GM23248 (cell line): ENCODE results near the gene IL17RE. TPM values are rescaled to one million over a fixed set of nuclear protein-coding genes. Genes with fewer than 3 reads are reported as not detected.
"Not testable (repeated sequence)": the region's sequence is repeated elsewhere in the genome, so short reads cannot be mapped to it uniquely, and the experiment has no call there.

Source experiments
- DNase-seq: peaks from one replicate; pipeline ENCODE4 v3.0.0-alpha.2; 2015
- H2AFZ ChIP-seq: fragments of 200-600 bp; sonication (generic); 2 replicates; pipeline ENCODE4 v1.6.1; 2016; ENCODE audit warnings: antibody characterized with exemption
- H3F3A ChIP-seq: fragments of 200-600 bp; sonication (generic); 2 replicates; pipeline ENCODE4 v1.6.1; 2016; ENCODE audit warnings: mild to moderate bottlenecking, antibody characterized with exemption, mixed run types; ENCODE audit not compliant: insufficient read depth
- H3K27ac ChIP-seq: fragments of 200-600 bp; sonication (generic); 2 replicates; pipeline ENCODE4 v1.5.1; 2016; ENCODE audit warnings: mild to moderate bottlenecking
- H3K27me3 ChIP-seq: fragments of 200-600 bp; sonication (generic); replicated peaks from 2 replicates; pipeline ENCODE4 v1.6.1; 2016; ENCODE audit warnings: mild to moderate bottlenecking; ENCODE audit not compliant: insufficient read depth
- H3K36me3 ChIP-seq: fragments of 200-600 bp; sonication (generic); 2 replicates; pipeline ENCODE4 v1.6.1; 2016; ENCODE audit warnings: low read depth, mild to moderate bottlenecking
- H3K4me1 ChIP-seq: fragments of 200-600 bp; sonication (generic); 2 replicates; pipeline ENCODE4 v1.6.1; 2016; ENCODE audit warnings: mild to moderate bottlenecking; ENCODE audit not compliant: insufficient read depth
- H3K4me2 ChIP-seq: fragments of 200-600 bp; sonication (generic); one replicate; pipeline ENCODE4 v1.6.1; 2016; ENCODE audit warnings: mild to moderate bottlenecking; ENCODE audit not compliant: unreplicated experiment
- H3K4me3 ChIP-seq: fragments of 200-600 bp; sonication (generic); 2 replicates; pipeline ENCODE4 v1.5.1; 2016; ENCODE audit warnings: mild to moderate bottlenecking
- H3K79me2 ChIP-seq: fragments of 200-600 bp; sonication (generic); 2 replicates; pipeline ENCODE4 v1.6.1; 2016; ENCODE audit warnings: mild to moderate bottlenecking; ENCODE audit not compliant: insufficient read depth
- H3K9ac ChIP-seq: fragments of 200-600 bp; sonication (generic); 2 replicates; pipeline ENCODE4 v1.6.1; 2016; ENCODE audit warnings: mild to moderate bottlenecking
- H3K9me2 ChIP-seq: fragments of 200-600 bp; sonication (generic); 2 replicates; pipeline ENCODE4 v1.6.1; 2016; ENCODE audit warnings: mixed run types, mild to moderate bottlenecking, moderate library complexity; ENCODE audit not compliant: insufficient read depth
- H3K9me3 ChIP-seq: fragments of 200-600 bp; sonication (generic); one replicate; pipeline ENCODE4 v1.6.1; 2017; ENCODE audit warnings: low read depth
- H4K20me1 ChIP-seq: fragments of 200-600 bp; sonication (generic); 2 replicates; pipeline ENCODE4 v1.6.0; 2016; ENCODE audit not compliant: insufficient read depth
- EZH2 ChIP-seq: fragments of 200-600 bp; sonication (generic); IDR thresholded peaks from 2 replicates; pipeline ENCODE4 v1.6.1; 2018; ENCODE audit warnings: antibody characterized with exemption, mild to moderate bottlenecking; ENCODE audit not compliant: insufficient read depth, poor library complexity, severe bottlenecking
- EZH2phosphoT487 ChIP-seq: fragments of 200-600 bp; sonication (generic); IDR thresholded peaks from 2 replicates; pipeline ENCODE4 v1.6.1; 2018; ENCODE audit warnings: antibody characterized with exemption, moderate library complexity, mild to moderate bottlenecking, low read depth; ENCODE audit not compliant: insufficient read depth
- WGBS, 2 experiments: methylation state at CpG; one replicate each; pipeline ENCODE4 v1.1.6; 2015 to 2017; ENCODE audit warnings: low lambda C conversion rate in 2 of 2, low coverage in 1 of 2; ENCODE audit errors: missing lambda C conversion rate in 2 of 2; 5-methylcytosine and 5-hydroxymethylcytosine counted together
- in situ Hi-C: fragments of 300-500 bp; cut with MboI; formaldehyde crosslinking; loops from 2 replicates; pipeline ENCODE4 v1.15.0; 2020
- polyA plus RNA-seq: library from polyadenylated mRNA; unstranded; fragments of >200 nt; fragmentation: Nextera tagmentation; extraction: Ambion mirVana; gene quantifications from 2 replicates; pipeline ENCODE4 v1.2.1, GENCODE V29; 2016
- total RNA-seq: library from RNA; depleted of rRNA; stranded (reverse); fragments of >200 nt; shearing (Covaris generic); gene quantifications from 2 replicates; pipeline ENCODE4 v1.2.3, GENCODE V29; 2014

Gene IL17RE
- total and polyA plus RNA-seq, 2 experiments from 2014 or later = 0.24 to 5.5 TPM

- DNase-seq = peak; percentile 61
- Histone ChIP-seq H3F3A (no peaks in the 10 kb centered on the region), H3K36me3 (no peaks in the 10 kb centered on the region), H3K9me2 (no peaks in the 10 kb centered on the region), H3K4me3 (no peak overlapping the region), H3K27me3 (no peaks in the 10 kb centered on the region), H2AFZ (no peak overlapping the region), H3K27ac (no peak overlapping the region), H3K4me1 (no peaks in the 10 kb centered on the region), H3K4me2 (no peak overlapping the region), H4K20me1 (no peaks in the 10 kb centered on the region), H3K9me3 (no peaks in the 10 kb centered on the region), H3K9ac (no peak overlapping the region), H3K79me2 (no peaks in the 10 kb centered on the region)
- 71 to 72% methylated on average over 16 of the region's 16 CpGs for WGBS, 2 experiments
- TF ChIP-seq EZH2 (no peak), EZH2phosphoT487 (no peak)
- in situ Hi-C loops = no loop called here
These were observed 38.3 kb upstream of the IL17RE start for GRCh38 chr3:9864200-9864927.

- H3K4me3 ChIP-seq, H4K20me1 ChIP-seq, H3K9ac ChIP-seq, H3K79me2 ChIP-seq, H3K9me2 ChIP-seq, in situ Hi-C loops, H2AFZ ChIP-seq, H3K4me2 ChIP-seq, H3K9me3 ChIP-seq, H3K27ac ChIP-seq, H3K36me3 ChIP-seq, H3K27me3 ChIP-seq, H3K4me1 ChIP-seq, DNase-seq, H3F3A ChIP-seq: not testable (repeated sequence)
- WGBS, 2 experiments = 83 to 89% methylated on average over 10 of the region's 10 CpGs
These were observed 37.5 kb upstream of the IL17RE start for GRCh38 chr3:9865125-9865637.

GRCh38 chr3:9866639-9867038 is 36.0 kb upstream of the IL17RE start:
- Histone ChIP-seq H3K36me3 (no peaks in the 10 kb centered on the region), H3K27me3 (no peaks in the 10 kb centered on the region), H3K9me2 (no peaks in the 10 kb centered on the region), H3K4me1 (peaks cover 4% of the 10 kb centered on the region; the same call in 1 of the 2 replicates), H3K9ac (no peak overlapping the region), H3K4me3 (no peak overlapping the region), H3K27ac (no peak overlapping the region), H4K20me1 (no peaks in the 10 kb centered on the region), H3F3A (no peaks in the 10 kb centered on the region), H3K4me2 (no peak overlapping the region), H2AFZ (no peak overlapping the region), H3K79me2 (no peaks in the 10 kb centered on the region), H3K9me3 (no peaks in the 10 kb centered on the region)
- no peak for TF ChIP-seq EZH2
- no peak for TF ChIP-seq EZH2phosphoT487
- WGBS, 2 experiments = 89 to 99% methylated on average over 8 of the region's 8 CpGs
- no peak for DNase-seq
- in situ Hi-C loops = no loop called here

GRCh38 chr3:9867106-9867505 is 35.5 kb upstream of the IL17RE start:
- 82 to 85% methylated on average over 12 of the region's 12 CpGs for WGBS, 2 experiments
- in situ Hi-C loops = no loop called here
- no peaks in the 10 kb centered on the region for H3K9me3 ChIP-seq

More at GRCh38 chr3:9867106-9867505, 35.5 kb upstream of the IL17RE start:
- H3K79me2 ChIP-seq = no peaks in the 10 kb centered on the region
- H3F3A ChIP-seq = no peaks in the 10 kb centered on the region
- H3K4me3 ChIP-seq = no peak overlapping the region
- no peak overlapping the region for H2AFZ ChIP-seq
- H3K4me1 ChIP-seq = peaks cover 4% of the 10 kb centered on the region; the same call in 1 of the 2 replicates
- no peaks in the 10 kb centered on the region for H3K27me3 ChIP-seq
- H3K9ac ChIP-seq = no peak overlapping the region
- no peaks in the 10 kb centered on the region for H3K36me3 ChIP-seq
- no peaks in the 10 kb centered on the region for H3K9me2 ChIP-seq
- no peak overlapping the region for H3K27ac ChIP-seq
- no peaks in the 10 kb centered on the region for H4K20me1 ChIP-seq
- no peak for DNase-seq
- TF ChIP-seq EZH2phosphoT487 (no peak), EZH2 (no peak)
- no peak overlapping the region for H3K4me2 ChIP-seq
